ENCODE results near the gene DGKD. TPM values are rescaled to one million over a fixed set of nuclear protein-coding genes. Genes with fewer than 3 reads are reported as not detected.

DGKD gene
- total RNA-seq, 1 experiment from 2014 or later, result 52.0 TPM

DNA sequence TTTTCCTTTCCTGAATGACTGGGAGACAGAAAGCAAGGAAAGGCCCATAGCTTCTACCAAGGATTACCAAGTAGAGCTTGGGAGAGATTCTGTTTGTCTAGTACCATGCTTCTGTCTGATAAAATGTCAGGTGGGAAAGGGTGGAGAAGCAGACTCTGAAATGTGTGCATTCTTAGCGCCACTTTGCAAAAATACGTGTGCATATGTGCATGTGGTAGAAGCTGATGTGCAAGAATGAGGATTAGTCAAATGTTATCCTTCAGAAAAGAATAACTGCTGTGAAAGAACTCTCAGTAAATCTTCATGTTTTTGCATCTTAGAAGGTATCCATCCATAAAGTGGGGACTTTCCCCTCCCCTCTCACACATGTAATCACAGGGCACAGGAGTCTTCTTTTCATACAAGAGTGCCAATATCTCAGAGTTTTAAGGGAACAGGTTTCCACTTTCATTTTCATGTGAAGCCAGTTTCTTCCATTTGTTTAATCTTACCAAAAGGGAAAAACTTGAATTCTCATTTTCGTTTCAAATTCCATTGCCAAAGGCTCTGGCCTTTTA is 15.4 kb upstream of the DGKD start:
- Histone ChIP-seq H3K9me2 (ENCODE audit: insufficient read depth) (no peaks in the 10 kb centered on the region), H3K4me3 (replicated peaks in 1 of 2; ENCODE audit: low read depth in 1 of 2, low read length in 2 of 2) (no peak overlapping the region), H3K4me1 (ENCODE audit: control insufficient read depth in 1 of 2, insufficient read depth in 2 of 2, low read length in 2 of 2) (no peaks in the 10 kb centered on the region), H3K4me2 (ENCODE audit: low read length) (no peak overlapping the region), H3K79me2 (ENCODE audit: insufficient read depth, low read length) (no peaks in the 10 kb centered on the region), H3K9me3 (ENCODE audit: control insufficient read depth in 1 of 2, insufficient read depth in 1 of 2, low read depth in 1 of 2, low read length in 2 of 2) (no peaks in the 10 kb centered on the region), H3K27me3 (ENCODE audit: insufficient read depth, low read length) (no peaks in the 10 kb centered on the region), H4K20me1 (ENCODE audit: insufficient read depth) (no peaks in the 10 kb centered on the region), H2AFZ (ENCODE audit: low read depth, low read length, poor library complexity, severe bottlenecking) (no peak overlapping the region), H3K9ac (ENCODE audit: low read length) (no peak overlapping the region), H3K27ac (ENCODE audit: low read depth, low read length) (no peak overlapping the region), H3K36me3 (ENCODE audit: control insufficient read depth in 1 of 2, insufficient read depth in 2 of 2, low read length in 2 of 2) (no peaks in the 10 kb centered on the region)
- TF ChIP-seq, protein P1, sequence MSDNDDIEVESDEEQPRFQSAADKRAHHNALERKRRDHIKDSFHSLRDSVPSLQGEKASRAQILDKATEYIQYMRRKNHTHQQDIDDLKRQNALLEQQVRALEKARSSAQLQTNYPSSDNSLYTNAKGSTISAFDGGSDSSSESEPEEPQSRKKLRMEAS (IDR thresholded peaks at IDR 0.05), result no peak
- TF ChIP-seq EZH2 (IDR thresholded peaks at IDR 0.05), result no peak
- TF ChIP-seq, protein P2, sequence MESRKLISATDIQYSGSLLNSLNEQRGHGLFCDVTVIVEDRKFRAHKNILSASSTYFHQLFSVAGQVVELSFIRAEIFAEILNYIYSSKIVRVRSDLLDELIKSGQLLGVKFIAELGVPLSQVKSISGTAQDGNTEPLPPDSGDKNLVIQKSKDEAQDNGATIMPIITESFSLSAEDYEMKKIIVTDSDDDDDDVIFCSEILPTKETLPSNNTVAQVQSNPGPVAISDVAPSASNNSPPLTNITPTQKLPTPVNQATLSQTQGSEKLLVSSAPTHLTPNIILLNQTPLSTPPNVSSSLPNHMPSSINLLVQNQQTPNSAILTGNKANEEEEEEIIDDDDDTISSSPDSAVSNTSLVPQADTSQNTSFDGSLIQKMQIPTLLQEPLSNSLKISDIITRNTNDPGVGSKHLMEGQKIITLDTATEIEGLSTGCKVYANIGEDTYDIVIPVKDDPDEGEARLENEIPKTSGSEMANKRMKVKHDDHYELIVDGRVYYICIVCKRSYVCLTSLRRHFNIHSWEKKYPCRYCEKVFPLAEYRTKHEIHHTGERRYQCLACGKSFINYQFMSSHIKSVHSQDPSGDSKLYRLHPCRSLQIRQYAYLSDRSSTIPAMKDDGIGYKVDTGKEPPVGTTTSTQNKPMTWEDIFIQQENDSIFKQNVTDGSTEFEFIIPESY (IDR thresholded peaks at IDR 0.05; ENCODE audit: extremely low read depth, insufficient replicate concordance, low read length), result no peak
- TF ChIP-seq POLR2AphosphoS5 (IDR thresholded peaks at IDR 0.05; ENCODE audit: low read depth, low read length), result no peak
- TF ChIP-seq SIN3A (IDR thresholded peaks at IDR 0.05; ENCODE audit: low read depth), result no peak
- TF ChIP-seq JUND (IDR thresholded peaks at IDR 0.05), result no peak
- TF ChIP-seq ZFX (IDR thresholded peaks at IDR 0.05), result no peak
- TF ChIP-seq, protein P3, sequence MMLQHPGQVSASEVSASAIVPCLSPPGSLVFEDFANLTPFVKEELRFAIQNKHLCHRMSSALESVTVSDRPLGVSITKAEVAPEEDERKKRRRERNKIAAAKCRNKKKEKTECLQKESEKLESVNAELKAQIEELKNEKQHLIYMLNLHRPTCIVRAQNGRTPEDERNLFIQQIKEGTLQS (IDR thresholded peaks at IDR 0.05), result no peak
- TF ChIP-seq FOSL1 (IDR thresholded peaks at IDR 0.05; ENCODE audit: low read depth), result no peak
- no peak for TF ChIP-seq EGR1 (IDR thresholded peaks at IDR 0.05; ENCODE audit: low read depth)
- TF ChIP-seq CBX3 (IDR thresholded peaks at IDR 0.05; ENCODE audit: low read depth), result no peak
- no peak for DNase-seq (ENCODE audit: low read depth, low spot score)
- intact Hi-C loops (cut with micrococcal nuclease), result no loop called here
- no peak for ATAC-seq
- ChIA-PET RAD21 (ENCODE audit: low non-redundant PET in 1 of 2, low total read pairs in 2 of 2, uncharacterized antibody in 2 of 2, unreplicated experiment in 2 of 2) (no interaction called here), POLR2A (no interaction called here), CTCF (no interaction called here)
- BruUV-seq (replicated peaks), result no TSS peak
